ENCODE data around the gene PDZD2.

GRCh38 chr5:31990701-31991110, 351.8 kb downstream of the PDZD2 start:
- TF ChIP-seq CTCF (IDR thresholded peaks at IDR 0.05) (no peak), POLR2A (IDR thresholded peaks at IDR 0.05) (no peak)
